Anterior cingulate cortex (tissue), 58 donors: ENCODE data around the gene REG3A.
A peak's percentile ranks its signal among the peaks of the same experiment; 100 is the strongest.

Source experiments
- DNase-seq, 58 donors: peaks; one replicate each; lab custom pipeline; 2025; lab: John Stamatoyannopoulos, UW

The REG3A gene

DNA sequence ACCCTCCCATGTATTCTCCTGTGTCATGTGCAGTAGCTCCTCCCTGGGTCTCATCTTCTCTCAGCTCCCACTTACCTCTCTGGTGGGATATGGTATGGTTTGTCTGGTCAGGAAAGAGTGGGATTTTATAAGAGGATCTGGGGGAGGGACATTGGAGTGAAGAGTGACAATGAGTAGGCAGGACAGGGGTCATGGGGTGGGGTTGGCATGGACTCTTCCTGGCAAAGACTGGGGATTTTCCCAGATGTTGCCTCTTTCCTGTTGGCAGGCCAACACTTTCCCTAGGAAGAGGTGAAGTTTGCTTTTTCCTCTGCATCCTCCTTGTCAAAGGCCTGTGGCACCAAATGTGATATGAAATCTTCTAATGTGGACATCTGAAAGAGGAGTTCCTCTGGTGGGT, at the start of gene REG3A:
Gene REG3A, minus strand, starts transcription at position 101 of the 400 bp plus-strand sequence. CDS start 348 bp downstream, outside the sequence.
- no peak for DNase-seq

DNA sequence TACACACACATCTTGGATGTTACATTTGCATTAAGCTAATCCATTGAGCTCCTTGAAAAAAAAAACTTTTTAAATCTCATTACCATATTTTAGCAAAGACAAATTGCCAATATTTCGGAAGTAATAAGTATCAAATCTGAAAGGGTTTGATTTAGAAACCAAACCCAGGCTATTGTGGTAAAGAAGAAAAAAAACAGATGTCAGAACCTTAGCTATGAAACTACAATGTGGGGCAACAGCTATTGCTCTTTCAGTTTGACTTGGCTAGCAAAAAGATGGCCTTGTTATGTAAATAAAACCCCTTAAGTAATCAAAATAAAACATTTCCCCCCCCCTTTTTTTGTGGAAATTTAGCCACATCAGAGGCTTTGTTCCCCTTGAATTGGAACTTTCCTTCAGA, 41.2 kb upstream of the REG3A start:
- DNase-seq: no peak

DNA sequence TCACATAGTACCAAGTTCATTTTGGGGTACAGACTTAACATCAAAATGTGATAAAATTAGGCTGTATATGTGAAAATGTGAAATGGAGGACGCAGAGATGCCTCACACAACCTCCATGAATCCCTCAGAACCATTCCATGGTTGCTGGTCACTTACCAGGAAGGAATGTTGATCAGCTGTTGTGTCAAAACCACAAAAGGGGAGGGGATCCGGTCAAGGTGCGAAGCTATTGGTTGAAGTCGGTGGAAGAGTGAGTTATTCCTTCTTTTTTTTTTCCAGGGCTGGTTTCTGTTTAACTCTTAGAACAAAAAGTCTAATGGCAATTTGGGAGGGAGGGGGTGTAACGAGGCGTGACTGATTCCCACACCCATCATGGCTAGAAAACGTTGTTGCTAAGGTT, 32.3 kb upstream of the REG3A start:
- no peak for DNase-seq

DNA sequence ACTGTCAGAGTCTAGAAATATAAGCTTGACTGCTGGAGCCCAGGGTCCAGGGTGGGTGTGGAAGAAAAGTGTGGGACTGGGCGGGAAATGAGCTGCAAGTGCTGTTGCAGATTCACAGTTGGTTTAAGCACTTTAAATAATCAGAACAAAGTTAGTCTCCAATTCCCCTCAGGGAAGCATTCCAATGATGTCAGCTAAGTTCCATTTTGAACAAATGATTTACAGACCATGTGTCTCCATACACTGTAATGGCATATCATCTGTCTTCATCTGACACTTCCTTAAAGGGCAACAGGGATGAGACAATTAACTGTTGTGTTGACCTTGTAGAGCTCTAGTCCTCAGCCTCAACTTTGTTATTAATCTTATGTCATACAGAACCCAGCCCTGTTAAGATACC, 31.5 kb upstream of the REG3A start:
- no peak for DNase-seq

DNA sequence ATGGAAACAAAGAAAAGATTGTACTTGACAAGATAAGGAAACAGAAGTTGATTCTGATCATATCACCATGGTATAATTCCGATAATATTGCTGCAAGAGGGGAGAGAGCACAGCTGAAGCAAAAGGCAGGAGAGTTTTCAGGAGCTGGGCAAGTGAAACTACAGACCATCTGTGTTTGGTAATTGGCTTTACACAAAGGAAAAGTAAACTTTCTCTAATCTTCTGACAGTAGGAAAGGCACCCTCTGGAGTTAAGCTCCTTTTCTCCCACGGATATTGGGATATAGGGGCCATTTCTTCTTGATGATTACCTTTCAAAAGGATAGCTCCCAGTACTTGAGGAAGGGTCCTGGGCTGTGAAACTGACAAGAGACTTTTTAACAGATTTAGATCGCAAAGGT, 29.9 kb upstream of the REG3A start:
- DNase-seq: no peak

DNA sequence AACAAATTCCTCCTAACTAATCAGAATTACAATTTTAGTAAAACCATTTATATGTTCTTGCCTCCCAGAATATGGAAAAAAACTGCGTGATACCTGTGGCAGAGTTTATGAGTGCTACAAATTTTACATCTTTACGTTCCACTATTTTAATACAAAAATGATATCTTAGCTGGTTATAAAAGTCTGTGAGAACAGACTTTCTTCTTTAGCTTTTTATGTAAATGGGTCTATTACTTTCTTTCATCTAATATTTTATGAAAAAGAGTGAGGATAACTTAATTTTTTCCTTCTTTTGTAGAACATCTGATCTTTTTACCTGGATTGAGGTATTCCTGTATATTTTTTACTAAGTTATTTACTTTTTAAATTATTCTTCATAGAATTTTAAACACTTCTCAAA, 22.1 kb upstream of the REG3A start:
- no peak for DNase-seq

DNA sequence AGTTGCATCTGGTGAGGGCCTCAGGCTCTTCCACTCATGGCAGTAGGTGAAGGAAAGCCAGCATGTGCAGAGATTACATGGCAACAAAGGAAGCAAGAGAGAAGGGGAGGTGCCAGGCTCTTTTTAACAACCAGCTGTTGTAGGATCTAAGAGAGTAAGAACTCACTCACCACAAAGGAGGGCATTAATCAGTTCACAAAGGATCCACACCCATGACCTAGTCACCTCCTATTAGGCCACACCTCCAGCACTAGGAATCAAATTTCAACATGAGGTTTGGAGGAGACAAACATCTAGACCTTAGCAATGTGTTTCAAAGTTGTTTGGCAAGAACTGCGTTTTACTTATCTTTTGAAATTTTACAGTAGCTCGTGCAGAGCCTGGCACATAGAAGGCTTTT, 20.5 kb upstream of the REG3A start:
- no peak for DNase-seq

DNA sequence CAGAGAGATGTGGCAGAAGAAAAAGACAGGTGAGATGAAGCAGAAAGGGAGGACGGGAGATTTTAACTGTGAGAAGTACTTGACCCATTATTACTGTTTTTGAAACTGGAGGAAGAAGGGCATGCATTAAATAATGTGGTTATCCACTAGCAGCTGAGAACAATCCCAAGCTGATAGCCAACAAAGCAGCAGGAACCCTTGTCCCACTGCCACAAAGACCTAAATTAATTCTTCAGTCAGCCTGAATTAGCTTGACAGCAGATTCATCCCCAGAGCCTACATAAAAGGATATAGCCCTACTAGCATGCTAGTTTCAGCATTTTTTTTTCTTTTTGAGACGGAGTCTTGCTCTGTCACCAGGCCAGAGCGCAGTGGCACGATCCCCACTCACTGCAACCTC, 19.5 kb upstream of the REG3A start:
- DNase-seq: no peak

DNA sequence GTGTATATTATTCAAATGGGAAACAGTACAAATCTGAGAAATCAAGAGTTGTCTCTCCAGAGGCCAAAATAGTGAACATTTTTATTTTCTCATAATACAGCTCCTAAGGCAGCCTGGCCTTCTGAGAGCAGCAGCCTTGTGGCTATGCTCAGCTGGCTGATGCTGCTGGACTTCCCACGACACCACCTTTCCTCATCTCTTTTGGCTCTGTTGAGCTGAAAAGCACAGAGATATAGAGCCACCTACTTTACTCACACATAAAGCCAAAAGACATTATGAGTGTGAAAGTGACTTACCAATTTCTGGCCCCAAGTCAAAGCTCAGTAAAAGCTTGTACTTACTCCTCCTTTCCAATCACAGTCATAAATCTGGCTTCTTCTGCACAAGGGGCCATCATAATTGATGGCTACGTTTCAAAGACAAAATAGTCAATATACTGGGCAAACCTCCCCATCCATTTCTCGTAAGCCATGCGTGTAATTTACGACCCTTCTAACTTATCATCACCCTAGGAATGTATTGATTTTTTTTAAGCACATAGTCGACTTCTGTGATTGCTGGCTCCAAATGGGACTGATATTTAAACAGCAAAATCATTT, 18.6 kb upstream of the REG3A start:
- DNase-seq: peak in 7 of 58 donors; percentile 5 to 33 (median 12)

DNA sequence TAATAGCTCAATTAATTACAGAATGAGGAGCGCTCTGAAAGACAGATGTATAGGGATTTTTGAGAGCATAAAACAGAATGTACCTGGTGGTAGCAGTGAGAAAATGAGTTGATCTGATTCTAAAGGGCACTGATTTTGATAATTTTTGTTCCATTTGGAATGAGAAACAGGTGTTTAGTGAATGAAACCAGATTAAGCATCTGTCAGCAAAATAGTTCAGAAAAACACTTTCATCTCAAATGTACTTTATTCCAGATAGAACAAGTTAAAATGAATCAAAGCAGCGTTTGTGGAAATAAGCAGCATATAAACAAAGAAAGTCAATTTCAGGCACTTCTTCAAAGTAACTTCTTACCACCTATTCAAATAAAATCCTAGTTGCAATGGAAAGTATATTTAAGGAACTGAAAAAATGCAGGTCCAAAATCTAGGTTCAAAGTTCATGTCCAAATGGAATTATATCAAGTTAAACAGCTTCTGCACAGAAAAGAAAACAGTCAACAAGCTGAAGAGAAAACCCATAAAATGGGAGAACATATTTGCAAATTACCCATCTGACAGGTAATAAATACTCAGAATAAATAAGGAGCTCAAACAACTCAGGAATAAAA, 11.9 kb upstream of the REG3A start:
- no peak for DNase-seq

DNA sequence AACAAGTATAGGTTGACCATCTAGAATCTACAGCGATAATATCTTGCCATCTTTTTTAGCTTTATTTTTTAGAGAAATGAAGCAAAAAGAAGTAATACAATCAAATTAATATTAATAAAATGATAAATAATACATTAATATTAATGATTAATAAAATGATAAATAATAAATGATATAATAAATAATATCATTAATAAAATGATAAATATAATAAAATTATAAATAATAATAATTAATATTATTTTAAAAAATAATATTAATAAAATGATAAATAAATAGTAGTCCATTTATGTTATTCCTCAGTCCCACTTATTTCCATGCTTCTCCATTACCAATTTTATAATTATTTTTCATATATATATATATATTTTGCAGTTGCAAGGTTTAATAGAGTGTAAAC, 3.2 kb upstream of the REG3A start:
- no peak for DNase-seq

DNA sequence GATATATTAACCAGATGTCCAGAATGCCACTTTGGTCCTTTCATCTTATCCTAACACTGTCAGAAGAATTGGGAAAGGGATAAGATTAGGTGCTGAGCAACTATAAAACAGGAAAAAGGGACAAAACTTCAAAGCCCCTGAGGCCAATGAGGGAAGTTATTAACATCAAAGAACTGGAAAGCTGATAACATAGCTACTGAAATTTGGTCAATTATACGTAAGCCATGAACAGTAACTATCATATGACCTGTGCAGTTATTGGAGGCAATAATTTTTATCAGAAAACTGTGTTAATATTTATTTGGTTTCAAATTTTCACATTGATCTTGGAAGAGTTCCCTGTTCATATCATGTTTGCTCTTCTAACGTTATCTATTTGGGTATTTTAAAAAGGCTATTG, 2.6 kb upstream of the REG3A start:
- DNase-seq: no peak

DNA sequence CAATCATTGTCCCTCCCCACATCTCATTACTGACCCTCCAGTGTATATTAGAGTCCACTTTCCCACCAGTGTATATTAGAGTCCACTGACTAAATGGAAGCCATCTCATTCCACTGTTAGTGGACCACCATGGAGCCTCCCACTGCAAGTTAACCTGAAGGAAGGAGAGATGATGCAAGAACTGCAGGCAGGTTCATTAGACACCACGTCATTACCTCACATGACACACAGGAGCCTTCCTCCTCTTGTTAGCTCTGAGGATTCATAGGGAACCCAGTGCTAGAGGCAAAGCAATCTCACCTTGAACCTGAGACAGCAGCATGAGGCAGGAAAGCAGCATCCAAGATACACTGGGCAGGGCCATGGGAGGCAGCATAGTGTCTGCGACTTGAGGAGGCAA, 523 bp downstream of the REG3A start:
- DNase-seq: no peak

DNA sequence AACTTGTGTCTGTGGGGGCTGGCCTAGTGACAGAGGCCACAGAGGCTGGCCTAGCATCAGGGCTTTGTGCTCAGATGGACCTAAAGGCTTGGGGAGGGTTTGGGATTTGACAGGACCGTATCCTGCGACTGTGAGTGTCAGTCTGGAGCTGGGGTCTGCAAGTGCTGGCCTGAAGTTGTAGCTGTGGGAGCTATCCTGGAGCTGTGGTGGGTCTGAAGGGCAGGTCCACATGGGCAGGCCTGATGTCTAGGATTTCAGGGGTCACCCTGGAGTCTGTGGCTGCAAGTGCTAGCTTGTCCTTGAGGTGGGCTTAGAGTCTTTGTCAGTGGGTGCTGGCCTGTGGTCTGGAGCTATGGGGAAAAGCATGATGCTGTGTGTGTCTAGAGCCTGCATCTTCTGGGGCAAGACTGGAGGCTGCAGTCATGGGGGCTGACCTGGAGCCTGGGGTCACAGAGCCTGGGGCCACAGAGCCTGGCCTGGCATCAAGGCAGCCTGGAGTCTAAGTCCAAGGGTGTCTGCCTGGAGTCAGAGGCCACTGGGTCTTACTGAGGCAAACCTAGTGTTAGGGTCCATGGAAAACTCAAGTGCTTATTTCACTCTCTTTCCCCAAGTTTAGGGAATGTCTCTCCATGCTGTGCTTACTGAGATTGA, 3.6 kb downstream of the REG3A start:
- DNase-seq: no peak

DNA sequence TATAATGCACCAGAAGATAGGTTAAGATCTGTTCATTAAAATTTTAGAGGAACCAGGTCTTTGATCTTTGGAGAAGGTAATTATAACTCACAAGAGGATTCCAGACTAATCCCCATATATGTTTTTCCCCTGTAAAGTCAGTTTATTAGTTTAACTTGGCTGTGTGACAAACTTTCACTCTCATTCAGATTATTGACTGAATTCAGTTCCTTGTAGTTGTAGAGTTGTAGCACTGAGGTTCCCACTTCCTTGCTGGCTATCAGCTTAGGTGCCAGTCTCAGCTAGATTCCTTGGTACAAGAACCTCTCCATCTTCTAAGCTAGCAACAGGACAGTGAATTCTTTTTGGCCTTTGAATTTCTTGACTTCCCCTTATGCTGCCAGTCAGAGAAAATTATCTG, 20.1 kb downstream of the REG3A start:
- no peak for DNase-seq

DNA sequence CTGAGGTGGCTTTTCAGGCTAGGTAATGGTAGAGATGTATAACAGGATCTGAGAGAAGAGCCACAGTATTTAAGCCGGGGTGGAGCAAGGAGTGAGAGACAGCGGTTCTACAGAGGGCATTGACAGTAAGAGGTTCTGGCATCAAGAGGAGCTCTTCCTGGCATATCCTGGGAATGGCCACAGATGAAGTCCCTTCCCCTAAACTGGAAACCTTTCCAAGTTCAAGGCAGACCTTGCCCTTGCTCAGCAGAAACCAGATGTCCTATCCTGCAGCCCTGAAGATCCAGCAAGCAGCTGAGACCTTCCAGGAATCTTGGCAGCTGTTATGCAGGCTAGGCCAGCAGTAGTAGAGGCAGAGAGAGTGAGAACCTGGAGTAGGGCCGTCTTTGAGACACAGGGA, 21.2 kb downstream of the REG3A start:
- DNase-seq: no peak

DNA sequence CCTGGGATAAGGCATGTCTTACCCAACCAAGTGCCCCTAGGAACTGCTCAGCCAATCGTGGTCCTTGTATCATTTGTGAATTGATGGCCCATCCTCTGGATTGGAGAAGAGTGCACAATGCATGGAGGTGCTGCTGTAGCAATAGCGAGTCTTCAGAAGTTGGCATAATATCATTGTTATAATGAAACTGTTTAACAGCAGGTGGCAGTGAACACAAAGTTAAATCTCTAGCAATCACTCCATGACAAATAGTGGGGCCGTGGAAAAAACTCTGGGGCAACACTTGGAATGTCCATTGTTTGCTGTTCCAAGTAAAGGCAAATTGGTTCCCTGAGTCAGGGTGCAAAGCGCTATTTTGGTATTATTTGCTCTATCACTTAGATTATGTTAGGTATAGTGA, 27.9 kb downstream of the REG3A start:
- DNase-seq: no peak

DNA sequence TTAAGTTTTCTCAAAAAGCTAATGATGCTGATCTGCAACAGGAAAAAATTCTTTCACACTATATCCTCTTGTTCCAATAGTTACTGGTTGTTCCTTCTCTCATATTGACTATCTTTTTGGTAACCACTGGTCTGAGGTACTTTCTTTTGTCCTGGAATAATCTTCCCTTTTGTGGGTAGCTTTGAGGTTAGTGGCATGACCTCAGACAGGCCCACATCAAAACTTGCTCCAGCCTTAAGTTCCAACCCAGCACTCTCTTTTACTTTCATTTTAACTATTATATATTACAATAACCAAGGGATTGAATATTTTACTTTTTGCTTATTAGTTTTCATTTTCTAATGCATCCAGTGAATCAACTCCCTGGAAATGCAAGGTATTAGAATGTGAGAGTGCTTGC, 29.7 kb downstream of the REG3A start:
- DNase-seq: no peak

DNA sequence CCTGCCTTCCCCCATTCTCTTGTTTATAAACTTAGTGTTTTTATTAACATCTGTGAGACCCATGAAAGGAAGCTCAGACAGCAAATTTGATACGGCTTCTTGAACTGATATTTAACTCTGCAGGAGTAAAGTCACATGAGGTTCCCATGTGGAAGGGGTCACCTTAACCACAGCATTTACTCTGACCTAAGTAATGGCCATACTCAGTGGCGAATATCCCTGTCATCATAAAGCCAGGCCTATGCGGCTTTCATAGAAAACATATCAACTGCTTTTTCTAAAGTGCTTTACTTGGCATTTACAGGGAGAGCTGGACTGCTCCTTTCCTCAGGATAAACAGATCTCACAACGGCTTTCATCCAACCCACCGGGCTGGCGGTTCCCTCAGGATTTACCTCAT, 30.3 kb downstream of the REG3A start:
- DNase-seq: no peak

DNA sequence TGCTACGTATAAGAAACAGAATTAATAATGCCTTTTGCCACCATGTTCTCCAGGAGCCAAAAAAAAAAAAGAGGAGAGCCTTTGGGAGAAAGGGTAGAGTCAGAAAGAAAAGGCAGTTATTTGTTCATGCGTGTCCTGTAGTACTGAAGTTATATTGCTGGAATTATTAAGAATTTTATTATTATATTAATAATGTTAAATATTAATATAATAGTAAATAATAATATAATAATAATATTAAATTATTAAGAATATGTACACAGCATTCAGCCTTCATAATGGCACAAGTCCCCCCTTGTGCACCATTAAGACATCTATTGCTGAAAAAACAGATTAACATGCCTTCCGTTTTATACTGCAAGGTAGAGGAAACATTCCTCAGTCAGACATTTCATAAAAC, 31.1 kb downstream of the REG3A start:
- DNase-seq: no peak

DNA sequence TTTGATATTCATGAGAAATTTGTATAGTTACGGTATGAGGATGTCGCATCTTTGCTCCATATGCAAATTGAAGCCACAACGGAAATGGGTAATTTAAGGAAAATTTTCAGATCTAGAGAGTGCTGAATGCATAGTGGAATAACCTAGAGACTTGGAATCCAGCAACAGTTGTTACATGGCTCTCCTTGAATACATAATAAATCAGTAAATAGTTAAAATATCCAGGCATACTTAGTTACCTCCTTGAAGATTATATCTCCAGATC, 33.9 kb downstream of the REG3A start:
- no peak for DNase-seq

DNA sequence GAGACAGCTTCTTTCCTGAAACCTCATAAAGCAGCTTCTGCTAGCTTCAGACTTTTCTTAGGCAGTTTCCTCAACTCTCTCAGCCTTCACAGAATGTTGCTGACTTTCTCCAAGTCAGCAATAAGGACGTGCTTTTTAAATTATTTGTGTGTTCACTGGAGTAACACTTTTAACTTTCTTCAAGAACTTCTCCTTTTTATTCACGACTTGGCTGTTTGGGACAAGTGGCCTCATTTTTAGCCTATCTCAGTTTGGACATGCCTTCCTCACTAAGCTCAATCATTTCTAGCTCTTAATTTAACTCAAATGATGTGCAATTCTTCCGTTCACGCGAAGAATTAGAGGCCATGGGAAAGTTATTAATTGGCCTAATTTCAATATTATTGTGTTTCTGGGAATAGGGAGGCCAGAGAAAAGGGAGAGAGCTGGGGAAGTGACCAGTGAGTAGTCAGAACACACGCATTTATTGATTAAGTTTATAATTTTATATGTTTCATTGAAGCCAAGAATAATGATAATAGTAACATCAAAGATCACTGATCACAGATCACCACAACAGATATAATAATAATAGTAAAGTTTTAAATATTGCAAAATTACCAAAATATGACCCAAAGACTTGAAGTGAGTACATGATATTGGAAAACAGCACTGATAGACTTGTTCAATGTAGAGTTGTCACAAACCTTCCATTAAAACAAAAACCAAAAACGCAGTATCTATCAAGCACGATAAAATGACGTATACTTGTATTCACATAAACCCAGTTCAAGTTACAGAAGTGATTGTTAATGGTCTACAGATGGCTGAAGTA, 34.4 kb downstream of the REG3A start:
- no peak for DNase-seq
